GM19099 (cell line): ENCODE data around the gene BABAM1.

ENCODE experiments used
- POLR2A ChIP-seq: IDR thresholded peaks from 3 replicates; pipeline ENCODE4 v1.6.1; 2011; ENCODE audit warnings: low read depth; ENCODE audit not compliant: insufficient read length; ENCODE audit errors: extremely low read depth

The BABAM1 gene

GRCh38 chr19:17237747-17238706 lies 29.2 kb upstream of the BABAM1 start:
- TF ChIP-seq POLR2A: no peak

- TF ChIP-seq POLR2A: no peak
These were observed 27.0 kb upstream of the BABAM1 start for GRCh38 chr19:17240062-17240752.

- TF ChIP-seq POLR2A: no peak
These were observed 26.3 kb upstream of the BABAM1 start for GRCh38 chr19:17240826-17241399.

GRCh38 chr19:17242431-17243208 lies 24.6 kb upstream of the BABAM1 start:
- TF ChIP-seq POLR2A: no peak

- no peak for TF ChIP-seq POLR2A
These were observed 23.9 kb upstream of the BABAM1 start for GRCh38 chr19:17243211-17243829.

GRCh38 chr19:17243830-17244617 lies 23.2 kb upstream of the BABAM1 start:
- TF ChIP-seq POLR2A: no peak

- TF ChIP-seq POLR2A: no peak
These were observed 22.4 kb upstream of the BABAM1 start for GRCh38 chr19:17244618-17245534.

- no peak for TF ChIP-seq POLR2A
These were observed 21.7 kb upstream of the BABAM1 start, which contains the start of gene NR2F6 for GRCh38 chr19:17245535-17245984. Gene NR2F6 (minus strand): TSS chr19:17245919. CDS start chr19:17245220, 699 bp downstream.

- no peak for TF ChIP-seq POLR2A
These were observed 20.4 kb upstream of the BABAM1 start for GRCh38 chr19:17246681-17247425.

- no peak for TF ChIP-seq POLR2A
These were observed 19.0 kb upstream of the BABAM1 start for GRCh38 chr19:17248011-17248776.
